Esophagus squamous epithelium (tissue), 4 donors: Measurements from ENCODE around the gene LIX1L.

Experiments
- CTCF ChIP-seq, 6 experiments: fragments of 450-650 bp in 4 of 6; fragments of 200-600 bp in 2 of 6; sonication (generic) in 2 of 6; IDR thresholded peaks; one replicate each; pipeline ENCODE4 v1.5.1; 2016 to 2019; ENCODE audit warnings: antibody characterized with exemption in 6 of 6, mild to moderate bottlenecking in 4 of 6, moderate library complexity in 4 of 6
- POLR2A ChIP-seq, 4 donors: fragments of 450-650 bp; IDR thresholded peaks; one replicate each; pipeline ENCODE4 v1.6.1; 2017; ENCODE audit warnings: antibody characterized with exemption in 4 of 4, mild to moderate bottlenecking in 4 of 4, moderate library complexity in 3 of 4

GRCh38 chr1:145927063-145927886, 30.5 kb downstream of the LIX1L start, which contains the start of gene RBM8A:
- TF ChIP-seq CTCF (IDR thresholded peaks at IDR 0.05) (peak; percentile 56 to 79 (median 71)), POLR2A (IDR thresholded peaks at IDR 0.05) (peak in 3 of 4 donors; percentile 97 to 98 (median 97))
